Glomerular visceral epithelial cell (primary cell): Measurements from ENCODE around the gene MMP23B.

Source experiments
- DNase-seq: peaks from one replicate; pipeline ENCODE4 v3.0.0-alpha.2; 2016; ENCODE audit errors: extremely low spot score

The MMP23B gene

DNA sequence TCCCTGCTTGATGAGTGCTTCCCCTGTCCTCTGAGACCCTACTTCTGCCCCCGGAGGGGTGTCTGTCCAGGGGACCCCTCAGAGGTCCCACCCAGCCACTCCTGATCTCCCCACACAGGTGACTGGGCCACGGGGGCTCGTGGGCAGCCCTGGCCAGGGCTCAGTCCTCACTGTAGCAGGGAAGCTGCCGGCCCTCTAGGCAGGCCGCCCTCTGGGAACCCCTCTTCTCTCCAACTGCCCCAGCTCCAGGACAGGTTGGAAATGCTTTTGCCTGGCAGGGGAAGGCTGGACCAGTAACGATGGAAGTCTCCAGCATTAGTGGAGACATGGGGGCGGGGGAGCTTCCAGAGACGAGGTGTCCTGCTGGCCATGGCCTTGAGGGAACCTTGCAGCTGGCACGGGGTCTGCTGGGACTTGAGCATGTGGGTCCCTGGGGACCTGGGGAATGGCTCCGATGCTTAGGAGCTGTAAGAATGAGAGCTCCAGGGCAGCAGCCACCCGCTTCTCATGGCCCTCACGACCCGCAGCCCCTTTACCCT, 28.9 kb upstream of the MMP23B start:
- no peak for DNase-seq

DNA sequence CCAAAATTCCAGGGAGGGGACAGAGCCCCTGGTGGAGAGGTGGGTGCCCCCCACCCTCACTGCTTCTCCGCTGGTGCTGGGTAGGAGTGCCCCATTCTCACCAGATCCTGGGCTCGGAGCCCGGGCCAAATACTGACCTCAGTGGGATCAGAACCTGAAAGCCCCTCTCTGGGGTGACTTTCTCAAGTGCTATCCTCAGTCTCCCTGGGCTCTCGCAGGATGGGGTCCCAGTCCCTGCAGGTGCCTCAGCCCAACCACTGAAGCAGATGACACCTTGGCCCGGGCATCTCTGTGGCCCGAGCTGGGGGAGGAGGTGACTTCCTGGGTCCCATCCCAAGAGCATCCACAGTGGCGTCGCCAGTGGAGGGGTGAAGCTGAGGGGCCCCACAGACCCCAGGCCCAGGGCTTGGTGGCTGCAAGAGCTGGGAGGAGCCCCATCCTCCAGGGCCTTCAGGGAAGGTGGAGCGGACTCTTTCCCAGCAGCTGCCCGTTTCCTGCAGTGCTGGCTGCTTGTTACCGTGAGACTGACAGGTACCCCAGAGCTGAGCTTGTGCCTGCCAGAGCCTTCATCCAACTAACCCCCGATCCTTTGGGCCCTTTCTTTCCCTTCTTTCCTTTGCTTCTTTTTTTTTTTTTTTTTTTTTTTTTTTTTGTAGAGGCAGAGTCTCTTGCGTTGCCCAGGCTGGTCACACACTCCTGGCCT, 28.2 kb upstream of the MMP23B start:
- no peak for DNase-seq

DNA sequence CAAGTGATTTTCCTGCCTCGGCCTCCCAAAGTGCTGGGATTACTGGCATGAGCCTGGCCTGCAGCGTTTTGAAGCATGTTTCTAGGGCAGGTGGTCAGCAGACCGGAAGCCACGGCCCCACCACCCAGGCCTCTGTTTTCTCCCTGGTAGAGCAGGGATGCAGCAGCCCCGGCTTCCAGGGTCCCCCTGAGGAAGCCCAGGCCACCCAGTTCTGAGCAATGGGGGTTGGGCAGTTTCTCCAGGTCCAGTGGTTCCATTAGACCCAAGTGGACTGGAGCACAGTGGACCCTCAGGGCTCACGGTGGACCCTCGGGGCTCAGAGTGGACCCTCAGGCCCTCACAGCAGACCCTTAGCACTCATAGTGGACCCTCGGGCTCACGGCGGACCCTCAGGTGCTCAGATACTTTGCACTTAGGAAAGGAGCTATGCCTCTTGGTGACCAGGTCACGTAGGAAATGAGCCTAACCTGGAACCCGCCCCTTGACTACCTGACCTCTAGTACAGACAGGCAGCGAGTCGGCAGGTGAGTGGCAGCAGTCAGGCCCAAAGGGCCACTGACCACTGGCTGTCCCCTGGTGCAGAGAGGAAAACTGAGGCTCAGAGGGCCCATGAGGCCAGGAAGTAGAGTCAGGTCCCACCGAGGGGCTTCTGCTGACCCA, 27.5 kb upstream of the MMP23B start:
- DNase-seq, result no peak

DNA sequence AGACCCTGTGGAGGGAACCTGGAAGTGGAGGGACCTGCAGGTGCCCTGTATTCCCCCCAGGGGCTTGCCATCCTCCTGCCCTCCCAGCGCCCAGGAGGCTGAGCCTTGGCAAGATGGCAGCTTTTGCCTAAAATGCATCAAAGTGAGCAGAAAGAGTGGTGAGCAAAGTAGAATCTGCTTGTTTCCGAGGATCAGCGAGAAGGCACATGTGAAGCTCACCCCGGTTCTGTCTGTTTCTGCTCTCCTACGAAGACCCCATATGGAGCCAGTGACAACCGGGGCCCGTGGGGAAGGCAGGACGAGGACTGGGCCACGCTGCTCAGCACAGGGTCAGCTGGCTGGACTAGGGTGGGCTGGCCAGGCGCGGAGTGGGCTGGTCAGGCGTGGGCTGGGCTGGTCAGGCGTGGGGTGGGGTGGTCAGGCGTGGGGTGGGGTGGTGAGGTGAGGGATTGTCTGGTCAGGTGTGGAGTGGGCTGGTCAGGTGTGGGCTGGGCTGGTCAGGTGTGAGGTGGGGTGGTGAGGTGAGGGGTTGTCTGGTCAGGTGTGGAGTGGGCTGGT, 26.9 kb upstream of the MMP23B start:
- DNase-seq, result no peak

DNA sequence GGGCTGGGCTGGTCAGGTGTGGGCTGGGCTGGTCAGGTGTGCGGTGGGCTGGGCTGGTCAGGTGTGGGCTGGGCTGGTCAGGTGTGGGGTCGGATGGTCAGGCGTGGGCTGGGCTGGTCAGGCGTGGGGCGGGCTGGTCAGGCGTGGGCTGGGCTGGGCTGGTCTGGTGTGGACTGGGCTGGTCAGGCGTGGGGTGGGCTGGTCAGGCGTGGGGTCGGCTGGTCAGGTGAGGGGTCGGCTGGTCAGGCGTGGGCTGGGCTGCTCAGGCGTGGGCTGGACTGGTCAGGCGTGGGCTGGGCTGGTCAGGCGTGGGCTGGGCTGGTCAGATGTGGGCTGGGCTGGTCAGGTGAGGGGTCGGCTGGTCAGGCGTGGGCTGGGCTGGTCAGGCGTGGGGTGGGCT, 26.2 kb upstream of the MMP23B start:
- no peak for DNase-seq

GRCh38 chr1:1606232-1606631, 25.7 kb upstream of the MMP23B start:
- no peak for DNase-seq

DNA sequence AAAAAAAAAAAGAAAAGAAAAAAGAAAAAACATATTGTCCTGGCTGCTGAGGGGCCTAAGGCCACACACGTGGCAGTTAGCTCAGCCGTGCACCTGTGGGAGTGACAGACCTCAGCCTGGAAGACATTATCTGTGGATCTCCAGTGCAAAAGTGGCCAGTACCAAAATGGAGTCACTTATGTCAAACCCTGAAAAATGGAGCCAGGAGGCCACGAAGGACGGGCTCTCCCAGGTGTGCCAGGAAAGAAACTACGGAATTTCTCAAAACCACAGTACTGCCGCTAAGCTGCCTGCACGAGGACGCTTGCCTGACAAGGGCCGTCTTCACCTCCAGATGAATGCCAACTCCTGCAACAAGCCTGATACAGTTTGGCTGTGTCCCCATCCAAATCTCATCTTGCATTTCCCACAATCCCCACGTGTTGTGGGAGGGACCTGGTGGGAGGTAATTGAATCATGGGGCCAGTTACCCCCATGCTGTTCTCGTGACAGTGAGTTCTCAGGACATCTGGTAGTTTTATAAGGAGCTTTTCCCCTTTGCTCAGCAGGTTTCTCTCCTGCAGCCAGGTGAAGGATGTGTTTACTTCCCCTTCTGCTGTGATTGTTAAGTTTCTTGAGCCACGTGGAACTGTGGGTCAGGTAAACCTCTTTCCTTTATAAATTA, 22.0 kb upstream of the MMP23B start:
- DNase-seq, result no peak

DNA sequence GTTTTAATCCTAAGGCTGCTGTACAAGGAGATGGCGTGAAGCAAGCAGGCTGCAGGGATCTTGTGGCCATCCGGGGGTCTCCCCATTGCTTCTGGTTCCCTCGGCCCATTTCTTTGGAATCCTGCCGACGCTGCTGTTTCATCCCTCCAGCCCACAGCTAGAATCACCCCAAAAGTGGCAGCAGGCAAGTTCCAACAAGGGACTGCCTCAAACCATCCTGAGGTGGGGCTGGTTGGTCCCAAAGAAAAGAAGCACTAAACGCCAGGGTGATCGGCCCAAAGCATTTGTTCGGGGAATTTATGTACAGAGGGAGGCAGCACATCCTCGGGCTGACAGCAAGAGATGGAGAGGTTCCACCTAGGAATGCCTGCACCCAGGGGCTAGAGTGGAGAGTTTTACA, 21.2 kb upstream of the MMP23B start:
- no peak for DNase-seq

DNA sequence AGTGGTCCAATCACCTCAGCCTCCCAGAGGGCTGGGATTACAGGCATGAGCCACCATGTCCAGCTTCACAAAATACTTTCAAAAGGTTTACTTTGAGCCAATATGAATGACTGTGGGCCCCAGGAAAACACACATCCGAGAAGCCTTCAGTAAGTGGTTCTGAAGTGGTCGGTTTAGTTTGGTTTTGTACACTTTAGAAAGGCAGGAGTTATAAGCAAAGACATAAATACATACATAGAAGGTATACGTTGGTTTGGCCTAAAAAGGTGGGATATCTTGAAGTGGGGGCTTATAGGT, 19.9 kb upstream of the MMP23B start:
- DNase-seq, result no peak

GRCh38 chr1:1613509-1614082, 18.4 kb upstream of the MMP23B start:
- no peak for DNase-seq

- DNase-seq, result peak; percentile 50
Observed at GRCh38 chr1:1614204-1614953, 17.6 kb upstream of the MMP23B start.

DNA sequence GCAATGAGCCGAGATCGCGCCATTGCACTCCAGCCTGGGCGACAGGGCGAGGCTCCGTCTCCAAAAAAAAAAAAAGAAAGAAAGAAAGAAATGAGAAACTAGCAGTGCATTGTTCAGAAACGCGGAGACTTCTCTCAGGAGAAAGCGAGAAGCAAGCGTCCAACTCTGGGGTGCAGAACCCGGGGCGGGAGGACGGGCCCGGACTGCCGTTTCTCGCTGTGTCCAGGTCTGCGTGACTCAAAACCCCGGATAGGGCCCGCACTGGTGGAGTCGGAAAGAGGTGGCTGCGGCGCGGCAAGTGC, 17.1 kb upstream of the MMP23B start:
- DNase-seq, result no peak

GRCh38 chr1:1615256-1616044, 16.5 kb upstream of the MMP23B start, which contains the start of gene MIB2:
Gene MIB2 (plus strand): TSS chr1:1615500. CDS start chr1:1623453, 7,953 bp downstream.
- DNase-seq, result peak; percentile 97

GRCh38 chr1:1616045-1616790, 15.8 kb upstream of the MMP23B start:
- DNase-seq, result peak; percentile 39

- no peak for DNase-seq
Observed at GRCh38 chr1:1616838-1617237, 15.1 kb upstream of the MMP23B start.

GRCh38 chr1:1617516-1617915, 14.5 kb upstream of the MMP23B start:
- no peak for DNase-seq

- no peak for DNase-seq
Observed at GRCh38 chr1:1617925-1618324, 14.0 kb upstream of the MMP23B start.

GRCh38 chr1:1618396-1619068, 13.4 kb upstream of the MMP23B start:
- DNase-seq, result no peak

DNA sequence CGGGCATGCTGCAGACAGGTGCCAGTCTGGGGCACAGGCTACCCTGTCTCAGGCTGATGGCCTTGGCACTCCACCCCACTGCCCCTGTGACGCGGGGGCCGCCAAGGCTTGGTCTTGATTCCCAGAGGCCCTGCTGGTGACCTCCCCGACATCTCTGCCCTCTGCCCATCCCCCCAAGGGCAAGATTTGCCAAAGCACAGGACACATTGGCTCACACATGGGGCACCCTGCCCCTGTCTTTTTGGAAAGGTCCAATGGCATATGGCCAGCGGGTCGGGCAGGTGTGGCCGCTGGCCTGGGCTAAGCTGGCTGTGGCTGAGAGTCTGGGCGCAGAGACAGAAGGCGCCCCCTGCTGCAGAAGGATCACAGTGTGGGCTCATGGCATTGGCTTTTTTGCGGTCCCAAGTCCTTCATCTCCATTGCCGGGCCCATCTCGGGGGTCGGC, 12.0 kb upstream of the MMP23B start:
- no peak for DNase-seq
